Dermis microvascular lymphatic vessel endothelial cell (primary cell): Measurements from ENCODE around the gene POLD2. TPM values are rescaled to one million over a fixed set of nuclear protein-coding genes. Genes with fewer than 3 reads are reported as not detected.

Source experiments
- DNase-seq, 2 donors: peaks; one replicate each; pipeline versions ENCODE4 v3.0.0 to v3.0.0-alpha.2; 2010; ENCODE audit warnings: low read depth in 2 of 2
- total RNA-seq: library from RNA; depleted of rRNA; stranded (reverse); fragments of >200 nt; gene quantifications from 2 replicates; pipeline ENCODE4 v1.2.1, GENCODE V29; 2014

POLD2 gene
- total RNA-seq, 1 donor from 2014 or later: 72.1 TPM

DNA sequence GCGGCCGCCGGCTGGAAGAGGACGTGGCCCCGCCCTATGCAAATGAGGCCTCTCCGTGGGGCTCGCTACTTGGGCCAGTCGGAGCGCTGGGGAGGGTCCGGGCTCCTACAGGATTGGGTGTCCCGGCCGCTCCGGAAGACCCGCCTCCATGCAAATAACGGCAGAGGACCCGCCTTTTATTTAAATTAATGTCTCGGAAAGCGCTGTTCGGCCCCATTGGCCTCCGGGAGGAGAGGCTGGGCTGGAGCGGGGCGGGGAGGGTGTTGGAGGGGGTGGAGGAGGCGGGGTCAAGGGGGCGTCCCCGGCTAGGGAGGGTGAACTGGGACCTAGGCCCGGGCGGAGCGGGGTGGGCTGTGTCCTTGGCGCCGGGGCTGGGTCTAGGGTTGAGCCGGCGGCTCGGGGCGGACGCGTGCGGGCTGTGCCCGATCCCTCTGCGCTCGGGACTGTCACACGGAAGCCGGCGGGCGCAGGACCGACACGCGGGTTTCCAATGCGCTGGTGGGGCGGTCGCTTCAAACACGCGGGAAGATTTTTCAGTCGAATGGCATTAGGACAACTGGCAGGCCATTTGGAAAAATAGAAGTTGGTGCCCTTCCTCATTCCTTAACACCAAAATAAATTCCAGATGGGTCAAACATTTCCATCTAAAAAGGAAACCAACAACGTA lies 40.7 kb downstream of the POLD2 start:
- DNase-seq: peak; percentile 96 to 99

DNA sequence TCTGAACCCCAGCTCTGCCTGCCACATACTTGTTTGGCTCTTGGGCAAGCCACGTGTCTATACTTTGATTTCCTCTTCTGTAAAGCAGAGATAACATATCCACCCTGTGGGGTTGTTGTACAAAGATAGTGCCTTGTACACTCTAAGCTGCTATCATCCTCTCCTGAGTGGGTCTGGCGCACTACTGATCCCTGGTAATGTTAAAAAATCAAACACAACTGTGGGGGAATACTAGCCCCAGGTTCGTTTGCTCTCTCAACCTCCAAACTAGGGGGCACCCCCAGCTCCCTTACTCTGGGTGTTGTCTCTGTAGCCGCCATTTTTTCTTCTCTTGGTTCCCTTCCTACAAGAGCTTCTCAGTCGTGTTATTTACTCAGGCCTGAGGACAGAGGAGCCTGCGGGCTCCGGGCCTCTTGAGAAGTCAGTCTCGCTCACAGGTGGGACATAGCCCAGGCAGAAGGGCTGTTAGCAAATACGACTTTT lies 42.0 kb downstream of the POLD2 start:
- DNase-seq: no peak

DNA sequence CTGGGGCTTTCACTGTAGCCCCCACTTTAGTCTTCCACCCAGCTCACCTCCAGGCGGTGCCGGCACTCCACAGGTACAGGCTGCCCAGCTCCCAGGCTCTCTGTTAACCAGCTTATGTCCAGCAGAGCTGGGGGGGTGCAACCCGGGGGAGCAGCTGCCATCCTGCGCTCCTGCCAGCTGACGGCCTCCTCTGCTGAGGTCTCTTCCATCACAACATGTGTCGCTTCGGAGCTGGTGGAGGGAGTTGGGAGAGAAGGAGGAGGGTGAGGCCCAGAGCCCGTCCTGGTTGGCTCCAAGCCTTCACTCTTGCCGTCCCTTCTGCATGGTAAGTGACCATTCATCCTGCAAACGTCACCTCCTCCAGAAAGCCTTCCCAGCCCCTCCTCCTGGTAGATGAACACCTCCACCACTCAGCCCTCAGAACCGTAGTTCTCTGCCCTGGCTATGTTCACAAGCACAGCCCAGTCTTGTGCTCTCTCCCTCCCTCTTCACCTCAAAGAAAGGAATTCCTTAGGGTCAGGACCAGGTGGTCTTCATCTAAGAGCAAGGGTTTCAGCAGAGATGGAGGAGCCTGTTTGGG lies 42.6 kb downstream of the POLD2 start:
- no peak for DNase-seq

DNA sequence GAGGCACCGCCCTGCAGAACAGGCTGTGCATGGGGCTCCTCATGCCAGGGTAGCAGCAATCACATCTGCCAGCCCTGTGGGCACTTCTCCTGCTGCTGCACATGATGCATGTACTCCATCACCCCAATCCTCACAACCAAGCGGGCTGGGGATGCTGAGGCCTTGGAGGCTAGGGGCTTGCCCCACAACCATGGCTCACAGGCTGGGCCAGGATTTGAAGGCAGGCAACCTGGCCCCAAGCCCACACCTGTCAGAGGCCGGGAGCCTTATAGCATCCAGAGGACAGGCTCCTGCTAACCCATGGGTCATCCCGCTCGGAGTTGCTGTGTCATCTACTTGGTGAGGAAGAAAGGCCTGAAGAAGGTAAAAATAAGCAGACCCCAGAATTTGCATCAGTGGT lies 43.2 kb downstream of the POLD2 start:
- no peak for DNase-seq

DNA sequence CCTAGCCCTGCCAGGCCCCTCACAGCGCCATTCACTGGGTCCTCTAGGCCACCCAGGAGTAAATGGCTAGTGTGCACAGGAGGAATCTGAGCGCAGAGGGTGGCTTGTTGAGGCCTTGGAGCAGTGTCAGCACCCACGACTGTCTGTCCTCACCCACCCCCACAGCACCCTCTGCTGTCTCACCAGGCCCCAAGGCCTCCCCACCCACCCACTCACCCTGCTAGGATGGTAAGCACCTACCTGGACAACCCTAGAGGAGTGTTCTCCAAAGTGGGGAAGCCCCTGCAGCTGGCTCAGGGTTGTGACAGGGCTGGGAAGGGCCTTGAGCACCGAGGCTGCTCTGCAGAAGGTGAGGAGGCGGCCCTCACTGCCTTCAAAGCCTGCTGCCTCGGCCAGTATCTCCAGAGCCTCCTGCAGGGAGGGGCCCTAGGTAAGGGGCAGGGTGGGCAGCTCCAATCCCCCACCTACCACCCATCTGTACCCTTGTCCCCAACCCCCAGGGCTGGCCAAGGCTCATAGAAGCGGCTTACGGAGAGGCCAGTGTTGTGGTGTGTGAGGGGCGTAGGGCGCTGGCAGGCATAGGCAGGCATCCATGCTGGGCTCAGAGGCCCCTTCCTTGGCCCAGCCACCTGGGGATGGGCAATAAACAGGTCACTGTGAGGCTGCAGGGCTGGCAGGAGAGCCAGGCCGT lies 43.9 kb downstream of the POLD2 start:
- DNase-seq: no peak

DNA sequence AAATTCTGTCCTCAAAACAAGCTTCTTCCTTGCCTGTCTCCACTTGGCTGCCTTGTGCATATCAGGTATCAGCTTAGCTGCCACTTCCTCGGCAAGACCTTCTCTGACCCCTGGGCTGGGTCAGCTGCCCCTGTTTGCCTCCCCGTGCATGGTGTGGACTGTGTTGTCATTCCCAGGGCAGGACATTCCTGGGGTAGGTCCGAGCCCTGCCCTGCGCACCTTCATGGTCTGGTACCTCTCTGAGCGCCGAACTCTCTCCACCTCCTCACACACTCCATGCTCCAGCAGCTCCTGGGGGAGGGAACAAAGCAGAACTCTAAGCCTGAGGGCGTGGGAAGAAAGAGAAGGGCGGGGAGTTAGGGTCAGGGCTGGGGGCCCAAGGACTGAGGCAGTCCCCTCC lies 44.8 kb downstream of the POLD2 start:
- no peak for DNase-seq

DNA sequence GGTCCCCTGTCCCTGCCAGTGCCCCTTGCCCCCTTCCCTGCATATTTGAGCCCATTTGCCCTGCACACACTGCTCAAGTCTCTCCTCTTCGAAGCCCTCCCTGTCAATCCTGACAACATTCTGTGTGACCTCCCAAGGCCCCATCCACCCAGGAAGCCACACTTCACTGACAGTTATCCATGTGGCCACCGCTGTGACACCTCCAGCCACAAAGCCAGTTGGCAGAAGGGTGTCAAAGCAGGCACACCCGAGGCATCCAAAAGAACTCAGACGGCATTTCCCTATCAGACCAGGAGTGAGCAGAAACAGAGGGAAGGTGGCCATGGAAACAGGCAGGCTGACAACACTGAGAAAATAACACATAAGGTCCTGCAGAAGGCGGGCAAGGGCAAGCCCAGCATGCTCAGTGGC lies 45.7 kb downstream of the POLD2 start:
- no peak for DNase-seq

DNA sequence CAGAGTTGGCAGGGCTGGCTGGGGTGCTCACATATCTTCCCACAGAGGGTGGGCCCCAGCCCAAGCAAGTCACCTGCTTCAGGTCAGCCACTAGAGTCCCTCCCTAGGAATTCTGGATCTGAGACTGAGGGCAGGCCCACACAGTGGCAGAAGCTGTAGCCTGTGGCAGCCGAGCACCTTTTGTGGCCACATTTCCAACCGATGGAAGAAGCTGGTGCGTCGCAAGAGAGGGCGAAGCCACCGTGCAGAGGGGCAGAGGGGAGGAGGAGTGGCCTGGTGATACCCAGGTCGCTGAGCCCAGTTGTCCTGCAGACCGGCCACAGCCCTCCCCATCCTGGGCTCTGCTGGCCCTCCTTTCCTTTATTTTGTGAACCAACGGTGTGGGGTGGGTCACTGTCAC lies 46.3 kb downstream of the POLD2 start:
- no peak for DNase-seq

DNA sequence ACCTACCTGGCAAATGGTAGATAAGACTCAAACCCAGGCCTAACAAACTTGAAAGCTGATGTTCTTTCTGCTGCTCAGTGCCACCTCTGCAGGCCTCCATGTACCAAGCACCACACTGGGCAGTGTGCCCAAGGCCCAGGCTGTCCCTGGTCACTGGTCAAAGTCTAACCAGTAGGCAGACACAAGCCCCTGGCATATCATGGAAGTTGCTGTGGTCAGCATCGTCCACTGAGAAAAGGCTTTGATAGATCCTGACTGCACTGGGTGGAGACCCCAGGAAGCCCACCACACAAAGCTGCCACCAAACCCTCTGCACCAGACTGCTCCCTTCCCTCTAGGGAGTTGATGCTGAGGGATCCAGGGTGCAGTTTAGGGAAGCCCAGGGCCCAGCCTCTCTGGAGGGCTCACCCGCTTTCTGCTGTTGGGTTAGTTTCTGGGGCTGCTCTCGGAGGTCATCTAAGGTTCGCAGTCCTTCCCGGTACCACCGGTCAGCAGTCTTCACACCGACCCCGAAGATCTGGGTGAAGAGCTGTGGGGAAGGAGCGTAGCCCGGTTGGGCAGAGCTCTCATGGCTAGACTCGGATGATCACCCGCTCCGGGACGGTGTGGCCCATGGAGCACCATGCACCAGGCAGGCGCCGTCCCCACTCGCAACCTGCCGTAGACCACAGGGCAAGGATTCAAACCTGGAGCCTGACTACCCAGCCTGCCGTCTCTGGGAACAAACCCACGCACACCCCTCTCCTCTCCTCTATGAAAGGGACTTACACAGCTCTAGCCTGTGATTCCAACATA lies 47.0 kb downstream of the POLD2 start:
- no peak for DNase-seq

DNA sequence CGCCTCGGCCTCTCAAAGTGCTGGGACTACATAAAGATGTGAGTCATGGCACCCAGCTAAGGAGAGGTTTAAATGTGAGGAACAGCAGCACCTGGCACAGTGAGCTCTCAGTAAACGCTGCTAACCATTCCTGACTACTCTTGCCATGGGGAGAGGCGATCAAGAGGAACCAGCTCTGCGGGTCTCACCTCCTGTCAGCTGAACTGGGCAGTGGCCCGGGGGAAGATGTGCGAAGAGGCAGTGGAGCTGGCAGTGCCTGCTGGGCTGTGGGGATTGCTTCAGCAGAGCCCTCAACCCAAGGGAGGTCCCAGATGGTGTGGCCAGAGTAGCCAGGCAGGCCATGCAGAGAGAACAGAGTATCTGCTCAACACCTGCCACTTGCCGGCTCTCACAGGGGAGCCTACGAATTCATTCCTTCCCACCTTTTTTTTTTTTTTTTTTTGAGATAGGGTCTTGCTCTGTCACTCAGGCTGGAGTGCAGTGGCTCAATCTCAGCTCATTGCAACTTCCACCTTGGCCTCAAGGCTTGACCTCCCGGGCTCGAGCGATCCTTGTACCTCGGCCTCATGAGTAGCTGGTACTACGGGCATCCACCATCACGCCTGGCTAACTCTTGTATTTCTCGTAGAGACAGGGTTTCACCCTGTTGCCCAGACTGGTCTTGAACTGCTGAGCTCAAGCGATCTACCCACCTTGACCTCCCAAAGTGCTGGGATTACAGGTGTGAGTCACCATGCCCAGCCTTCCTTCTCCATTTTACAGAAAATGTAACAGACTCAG lies 47.9 kb downstream of the POLD2 start:
- no peak for DNase-seq

DNA sequence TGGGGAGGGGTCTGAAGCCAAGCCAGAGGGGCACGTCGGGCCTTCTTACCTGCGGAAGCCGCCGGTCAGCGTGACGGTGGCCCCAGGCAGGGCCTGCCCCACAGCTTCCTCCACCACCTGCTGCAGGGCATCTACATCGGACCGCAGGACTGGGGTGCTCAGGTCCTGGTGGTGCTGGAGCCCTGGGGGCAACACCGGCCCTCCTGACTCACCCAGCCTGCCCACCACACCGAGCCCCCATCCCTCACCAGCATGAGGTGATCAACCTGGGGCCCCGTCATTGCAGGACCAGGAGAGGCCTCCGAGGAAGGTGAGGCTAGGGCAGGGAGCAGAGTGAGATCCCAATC lies 49.0 kb downstream of the POLD2 start:
- no peak for DNase-seq

DNA sequence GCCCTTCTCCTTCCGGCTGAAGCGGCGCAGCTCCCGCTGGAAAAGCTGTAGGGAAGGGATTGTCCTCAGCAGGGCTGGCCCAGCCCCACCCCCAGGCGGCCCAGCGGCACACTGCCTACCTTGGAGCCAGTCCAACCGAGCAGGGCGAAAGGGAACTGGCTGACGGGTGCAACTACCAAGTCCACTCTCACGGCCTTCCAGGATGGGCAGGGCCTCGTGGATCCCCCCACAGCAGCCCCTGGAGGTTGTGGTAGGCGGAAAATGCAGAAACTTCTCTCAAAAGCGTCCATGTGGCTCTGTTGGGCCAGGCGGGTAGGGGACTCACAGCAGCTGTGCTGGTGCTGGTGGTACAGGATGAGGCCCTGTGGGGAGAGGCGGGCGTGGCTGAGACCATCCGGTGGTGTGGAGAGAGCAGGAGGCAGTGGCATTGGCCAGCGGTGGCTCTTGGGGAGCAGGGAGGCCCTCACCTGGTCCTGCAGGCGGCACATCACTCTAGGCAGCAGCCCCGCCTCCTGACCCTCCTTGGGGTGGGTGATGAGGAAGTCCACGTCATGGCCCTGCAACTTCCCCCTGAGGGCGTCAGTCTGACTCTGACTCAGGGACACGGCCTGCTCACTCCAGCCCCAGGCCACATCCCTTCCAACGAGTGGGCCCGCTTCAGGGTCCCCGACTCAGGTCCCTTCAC lies 49.5 kb downstream of the POLD2 start:
- peak; percentile 48 to 88 for DNase-seq

DNA sequence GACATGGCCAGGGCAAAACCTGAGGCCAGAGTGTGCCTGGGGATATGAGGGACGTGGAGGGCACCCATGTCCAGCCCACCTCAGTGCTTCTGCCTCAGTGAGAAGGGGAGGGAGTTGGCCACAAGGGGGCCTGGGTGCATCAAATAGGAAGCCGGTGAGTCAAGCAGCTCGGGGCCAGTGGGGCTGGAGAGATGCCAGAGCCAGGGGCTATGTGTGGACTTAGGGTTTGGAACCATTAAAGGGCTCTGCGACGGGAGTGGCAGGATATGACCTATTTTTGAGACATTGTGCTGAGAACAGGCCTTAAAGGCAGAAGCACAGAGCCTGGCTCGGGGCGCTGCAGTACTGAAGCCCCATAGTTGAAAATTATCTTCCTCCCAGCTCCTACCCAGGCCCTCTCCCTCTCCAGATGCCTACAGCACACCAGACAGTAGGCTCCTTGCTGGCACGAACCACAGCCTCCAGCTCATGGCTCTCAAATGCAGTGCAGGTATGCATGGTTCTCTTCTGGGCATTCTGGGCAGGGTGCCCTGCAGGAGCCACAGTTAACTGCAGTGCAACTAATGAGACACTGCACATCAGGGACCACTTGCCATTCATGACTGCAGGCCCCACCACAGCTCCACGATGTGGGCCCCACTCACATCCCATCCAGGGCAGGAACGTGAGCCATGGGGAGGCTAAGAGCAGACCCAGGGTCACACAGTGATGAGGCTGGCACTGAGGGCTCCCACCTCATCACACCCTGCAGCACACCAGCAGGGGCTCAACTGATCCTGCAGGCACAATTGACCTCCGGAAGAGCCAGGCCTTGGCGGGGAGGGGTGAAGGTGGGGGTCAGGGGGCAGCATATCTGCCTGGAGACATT lies 50.8 kb downstream of the POLD2 start:
- DNase-seq: peak; percentile 75 to 92

DNA sequence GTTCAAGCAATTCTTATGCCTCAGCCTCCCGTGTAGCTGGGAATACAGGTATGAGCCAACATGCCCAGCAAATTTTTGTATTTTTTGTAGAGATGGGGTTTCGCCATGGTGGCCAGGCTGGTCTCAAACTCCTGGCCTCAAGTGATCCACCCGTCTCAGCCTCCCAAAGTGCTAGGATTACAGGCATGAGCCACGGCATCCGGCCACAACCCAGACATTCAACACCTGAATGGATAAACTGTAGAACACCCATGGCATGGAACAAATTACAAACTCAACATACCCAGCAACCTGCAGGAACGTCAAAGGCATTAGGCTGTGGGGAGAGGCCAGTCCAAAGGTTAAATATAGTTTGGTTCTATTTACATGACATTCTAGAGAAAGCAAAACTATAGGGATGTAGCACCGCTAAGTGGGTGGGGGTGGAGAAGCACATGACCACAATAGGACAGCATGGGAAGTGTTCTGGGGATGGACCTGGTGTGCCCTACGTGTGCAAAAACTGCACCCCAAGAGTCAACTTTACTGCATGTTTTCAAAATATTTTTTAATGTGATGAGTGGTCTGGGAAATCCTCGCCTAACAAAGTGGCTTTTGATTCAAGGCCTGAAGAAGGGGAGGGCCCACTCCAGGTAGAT lies 51.5 kb downstream of the POLD2 start:
- DNase-seq: no peak

DNA sequence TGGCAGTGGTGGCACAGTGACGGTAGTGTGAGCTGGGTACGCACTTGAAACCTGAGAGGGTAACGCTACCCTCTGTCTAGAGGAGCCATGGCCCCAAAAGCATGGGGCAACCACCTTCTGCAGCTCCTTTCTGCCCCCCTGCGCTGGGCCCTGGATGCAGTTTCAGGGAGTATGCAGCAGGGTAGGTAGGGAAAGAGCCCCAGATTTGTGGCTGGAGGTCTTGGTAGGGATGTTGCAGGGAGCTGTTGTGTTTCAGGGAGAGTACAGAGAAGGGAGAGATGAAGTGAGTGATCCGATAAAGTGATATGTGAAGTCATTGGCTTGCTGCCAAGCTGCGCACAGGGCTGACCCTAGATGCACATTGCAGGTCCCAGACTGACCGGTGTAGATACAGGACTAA lies 55.3 kb downstream of the POLD2 start:
- peak in 1 of 2 donors; percentile 23 for DNase-seq

DNA sequence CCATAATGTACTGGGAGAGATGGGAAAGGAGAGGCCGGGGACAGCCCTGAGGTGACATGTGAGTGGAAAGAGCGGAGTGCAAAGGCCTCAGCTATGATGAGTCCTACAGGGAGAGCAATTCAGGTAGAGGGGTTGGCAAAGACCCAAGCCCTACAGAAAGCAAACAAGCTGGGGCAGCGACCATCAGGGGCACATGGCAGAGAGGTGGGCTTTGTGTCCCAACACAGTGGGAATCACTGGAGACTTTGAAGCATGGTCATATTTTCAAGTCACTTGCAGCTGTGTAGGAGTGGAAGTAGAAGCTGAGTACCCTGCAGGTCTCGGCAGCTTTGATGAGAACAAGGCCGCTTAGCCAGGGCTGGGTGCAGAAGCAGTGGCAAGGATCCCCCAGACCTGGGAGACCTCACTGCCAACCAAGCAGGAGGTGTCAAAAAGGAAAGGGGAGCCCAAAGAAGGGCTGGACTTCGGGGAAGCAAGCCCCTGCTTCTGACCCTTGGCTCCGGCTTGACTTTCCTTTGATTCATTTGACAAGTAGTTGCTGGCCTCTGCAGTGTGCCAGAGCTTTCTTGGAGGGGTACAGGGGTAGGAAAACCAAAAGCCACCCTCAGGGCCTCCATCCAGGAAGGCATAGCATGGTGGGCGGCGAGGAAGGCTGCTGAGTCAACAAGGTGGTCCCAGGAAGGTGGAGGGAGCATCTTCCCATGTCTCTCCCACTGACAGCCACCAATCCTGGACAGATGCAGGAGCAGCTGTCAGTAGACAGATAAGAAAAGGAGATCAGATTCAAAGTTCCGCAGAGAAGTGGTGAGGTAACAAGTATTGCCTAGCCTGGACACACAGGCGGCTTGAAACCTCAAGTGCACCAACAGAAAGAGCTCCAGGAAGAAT lies 56.0 kb downstream of the POLD2 start:
- no peak for DNase-seq

DNA sequence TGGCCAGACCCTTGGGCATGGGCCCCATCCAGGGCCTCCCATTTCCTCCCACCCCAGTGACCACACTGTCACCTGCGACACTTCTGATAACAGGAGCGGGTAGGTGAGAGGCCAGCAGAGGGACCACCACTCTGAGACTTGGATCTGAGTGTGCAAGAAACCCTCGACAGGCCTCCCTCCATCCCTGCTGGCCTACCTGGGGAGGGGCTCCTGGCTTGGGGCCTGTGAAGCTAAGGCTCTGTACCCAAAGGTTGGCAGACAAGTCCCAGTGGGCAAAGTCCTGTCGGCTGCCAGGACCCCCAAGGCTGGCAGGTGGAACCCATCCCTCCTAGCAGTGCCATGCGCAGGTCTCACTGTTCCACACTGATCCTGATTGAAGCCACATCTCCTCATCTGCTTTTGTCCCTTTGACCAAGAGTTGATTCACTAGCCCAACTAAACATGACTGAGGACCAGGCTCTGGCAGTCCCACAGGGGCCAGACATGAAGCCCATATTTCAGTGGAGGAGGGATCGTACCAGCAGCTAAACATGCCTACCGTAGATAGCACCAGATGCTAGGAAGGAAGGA lies 56.8 kb downstream of the POLD2 start:
- no peak for DNase-seq

DNA sequence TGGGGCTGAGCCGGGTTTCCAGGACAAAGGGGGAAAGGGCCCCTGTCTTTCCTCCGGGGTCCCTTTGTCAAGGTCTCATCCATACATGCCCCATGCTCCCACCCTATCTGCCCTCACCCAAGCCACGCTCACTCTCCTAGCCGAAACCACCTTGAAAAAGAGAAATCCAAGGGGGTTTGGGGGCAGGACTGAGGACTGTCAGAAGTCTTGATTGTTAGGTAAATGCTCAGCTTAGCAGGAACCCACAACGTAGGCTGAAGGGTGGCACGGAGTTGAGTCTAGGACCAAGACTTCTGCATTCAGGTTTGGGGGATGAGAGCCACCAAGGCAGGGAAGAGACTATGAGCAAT lies 57.3 kb downstream of the POLD2 start:
- no peak for DNase-seq
